HL-60 (cell line): Measurements from ENCODE around the gene SPACA4.

Experiments used
- DNase-seq, 2 experiments: peaks; one replicate each; pipeline ENCODE4 v3.0.0-alpha.2; 2010 to 2020; ENCODE audit warnings: low read depth in 1 of 2, low spot score in 1 of 2
- H3K27ac ChIP-seq: fragments of 250-450 bp; sonication (Bioruptor Pico); replicated peaks from 2 replicates; pipeline ENCODE4 v1.5.1; 2020; ENCODE audit warnings: mild to moderate bottlenecking, moderate library complexity
- H3K27me3 ChIP-seq: fragments of 250-450 bp; sonication (Bioruptor Pico); 2 replicates; pipeline ENCODE4 v1.5.1; 2021; ENCODE audit warnings: mild to moderate bottlenecking, moderate library complexity; ENCODE audit not compliant: insufficient read depth, poor library complexity, severe bottlenecking
- H3K4me3 ChIP-seq: replicated peaks from 2 replicates; pipeline ENCODE4 v1.5.1; 2011; ENCODE audit warnings: mild to moderate bottlenecking, control low read depth, low read length; ENCODE audit not compliant: insufficient read depth
- GABPA ChIP-seq: IDR thresholded peaks from 2 replicates; pipeline ENCODE4 v1.6.1; 2012; ENCODE audit warnings: low read depth
- POLR2AphosphoS5 ChIP-seq: IDR thresholded peaks from 2 replicates; pipeline ENCODE4 v1.6.1; 2012; ENCODE audit warnings: low read depth
- SPI1 ChIP-seq: IDR thresholded peaks from 2 replicates; pipeline ENCODE4 v1.6.1; 2012; ENCODE audit warnings: low read depth, mild to moderate bottlenecking, borderline replicate concordance
- TF ChIP-seq, protein P1 (sequence below): IDR thresholded peaks from 2 replicates; pipeline ENCODE4 v1.6.1; 2012; ENCODE audit warnings: low read depth; ENCODE audit not compliant: insufficient replicate concordance
- TF ChIP-seq, protein P2 (sequence below): IDR thresholded peaks from one replicate; pipeline ENCODE4 v1.5.1; 2011; ENCODE audit warnings: low read length, control low read depth, inconsistent platforms; ENCODE audit not compliant: insufficient read depth

Gene SPACA4

DNA sequence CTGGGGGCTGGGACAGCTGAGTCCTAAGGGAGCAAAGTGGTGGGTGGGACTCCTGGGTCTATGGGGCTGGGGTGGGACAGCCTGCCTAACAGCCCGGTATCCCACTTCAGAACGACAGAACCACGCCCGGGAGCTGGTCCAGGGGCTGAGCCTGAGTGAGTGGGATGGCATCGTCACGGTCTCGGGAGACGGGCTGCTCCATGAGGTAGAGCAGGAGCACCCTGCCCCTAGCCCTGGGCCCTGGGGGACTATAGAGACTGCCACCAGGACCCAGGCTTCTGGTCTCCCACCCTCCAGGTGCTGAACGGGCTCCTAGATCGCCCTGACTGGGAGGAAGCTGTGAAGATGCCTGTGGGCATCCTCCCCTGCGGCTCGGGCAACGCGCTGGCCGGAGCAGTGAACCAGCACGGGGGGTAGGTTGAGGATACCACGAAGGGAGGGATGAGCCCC, 21.3 kb downstream of the SPACA4 start:
- Histone ChIP-seq H3K4me3 (no peak overlapping the region), H3K27ac (no peak overlapping the region), H3K27me3 (no peaks in the 10 kb centered on the region)
- no peak for DNase-seq
- TF ChIP-seq POLR2AphosphoS5: 0 out of 2 replicates have a peak, but pooled peaks have one; percentile 1
- TF ChIP-seq, protein P1, sequence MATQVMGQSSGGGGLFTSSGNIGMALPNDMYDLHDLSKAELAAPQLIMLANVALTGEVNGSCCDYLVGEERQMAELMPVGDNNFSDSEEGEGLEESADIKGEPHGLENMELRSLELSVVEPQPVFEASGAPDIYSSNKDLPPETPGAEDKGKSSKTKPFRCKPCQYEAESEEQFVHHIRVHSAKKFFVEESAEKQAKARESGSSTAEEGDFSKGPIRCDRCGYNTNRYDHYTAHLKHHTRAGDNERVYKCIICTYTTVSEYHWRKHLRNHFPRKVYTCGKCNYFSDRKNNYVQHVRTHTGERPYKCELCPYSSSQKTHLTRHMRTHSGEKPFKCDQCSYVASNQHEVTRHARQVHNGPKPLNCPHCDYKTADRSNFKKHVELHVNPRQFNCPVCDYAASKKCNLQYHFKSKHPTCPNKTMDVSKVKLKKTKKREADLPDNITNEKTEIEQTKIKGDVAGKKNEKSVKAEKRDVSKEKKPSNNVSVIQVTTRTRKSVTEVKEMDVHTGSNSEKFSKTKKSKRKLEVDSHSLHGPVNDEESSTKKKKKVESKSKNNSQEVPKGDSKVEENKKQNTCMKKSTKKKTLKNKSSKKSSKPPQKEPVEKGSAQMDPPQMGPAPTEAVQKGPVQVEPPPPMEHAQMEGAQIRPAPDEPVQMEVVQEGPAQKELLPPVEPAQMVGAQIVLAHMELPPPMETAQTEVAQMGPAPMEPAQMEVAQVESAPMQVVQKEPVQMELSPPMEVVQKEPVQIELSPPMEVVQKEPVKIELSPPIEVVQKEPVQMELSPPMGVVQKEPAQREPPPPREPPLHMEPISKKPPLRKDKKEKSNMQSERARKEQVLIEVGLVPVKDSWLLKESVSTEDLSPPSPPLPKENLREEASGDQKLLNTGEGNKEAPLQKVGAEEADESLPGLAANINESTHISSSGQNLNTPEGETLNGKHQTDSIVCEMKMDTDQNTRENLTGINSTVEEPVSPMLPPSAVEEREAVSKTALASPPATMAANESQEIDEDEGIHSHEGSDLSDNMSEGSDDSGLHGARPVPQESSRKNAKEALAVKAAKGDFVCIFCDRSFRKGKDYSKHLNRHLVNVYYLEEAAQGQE: no peak

DNA sequence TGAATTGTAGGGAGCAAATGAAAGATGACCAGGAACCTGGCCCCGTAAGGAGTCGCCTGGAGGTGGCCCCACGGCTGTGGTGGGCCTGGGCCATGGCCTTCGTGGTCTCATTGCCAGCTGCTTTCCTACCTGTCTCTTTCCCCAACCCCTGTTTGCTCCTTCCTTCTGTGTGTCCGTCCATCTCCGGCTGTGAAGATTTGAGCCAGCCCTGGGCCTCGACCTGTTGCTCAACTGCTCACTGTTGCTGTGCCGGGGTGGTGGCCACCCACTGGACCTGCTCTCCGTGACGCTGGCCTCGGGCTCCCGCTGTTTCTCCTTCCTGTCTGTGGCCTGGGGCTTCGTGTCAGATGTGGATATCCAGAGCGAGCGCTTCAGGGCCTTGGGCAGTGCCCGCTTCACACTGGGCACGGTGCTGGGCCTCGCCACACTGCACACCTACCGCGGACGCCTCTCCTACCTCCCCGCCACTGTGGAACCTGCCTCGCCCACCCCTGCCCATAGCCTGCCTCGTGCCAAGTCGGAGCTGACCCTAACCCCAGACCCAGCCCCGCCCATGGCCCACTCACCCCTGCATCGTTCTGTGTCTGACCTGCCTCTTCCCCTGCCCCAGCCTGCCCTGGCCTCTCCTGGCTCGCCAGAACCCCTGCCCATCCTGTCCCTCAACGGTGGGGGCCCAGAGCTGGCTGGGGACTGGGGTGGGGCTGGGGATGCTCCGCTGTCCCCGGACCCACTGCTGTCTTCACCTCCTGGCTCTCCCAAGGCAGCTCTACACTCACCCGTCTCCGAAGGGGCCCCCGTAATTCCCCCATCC, 22.1 kb downstream of the SPACA4 start:
- no peak for DNase-seq
- TF ChIP-seq SPI1: no peak
- TF ChIP-seq GABPA: no peak
- TF ChIP-seq, protein P2, sequence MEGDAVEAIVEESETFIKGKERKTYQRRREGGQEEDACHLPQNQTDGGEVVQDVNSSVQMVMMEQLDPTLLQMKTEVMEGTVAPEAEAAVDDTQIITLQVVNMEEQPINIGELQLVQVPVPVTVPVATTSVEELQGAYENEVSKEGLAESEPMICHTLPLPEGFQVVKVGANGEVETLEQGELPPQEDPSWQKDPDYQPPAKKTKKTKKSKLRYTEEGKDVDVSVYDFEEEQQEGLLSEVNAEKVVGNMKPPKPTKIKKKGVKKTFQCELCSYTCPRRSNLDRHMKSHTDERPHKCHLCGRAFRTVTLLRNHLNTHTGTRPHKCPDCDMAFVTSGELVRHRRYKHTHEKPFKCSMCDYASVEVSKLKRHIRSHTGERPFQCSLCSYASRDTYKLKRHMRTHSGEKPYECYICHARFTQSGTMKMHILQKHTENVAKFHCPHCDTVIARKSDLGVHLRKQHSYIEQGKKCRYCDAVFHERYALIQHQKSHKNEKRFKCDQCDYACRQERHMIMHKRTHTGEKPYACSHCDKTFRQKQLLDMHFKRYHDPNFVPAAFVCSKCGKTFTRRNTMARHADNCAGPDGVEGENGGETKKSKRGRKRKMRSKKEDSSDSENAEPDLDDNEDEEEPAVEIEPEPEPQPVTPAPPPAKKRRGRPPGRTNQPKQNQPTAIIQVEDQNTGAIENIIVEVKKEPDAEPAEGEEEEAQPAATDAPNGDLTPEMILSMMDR: no peak
- TF ChIP-seq, protein P1: no peak
- no peak for TF ChIP-seq POLR2AphosphoS5
- H3K27ac ChIP-seq: no peak overlapping the region
- no peak overlapping the region for H3K4me3 ChIP-seq
- no peaks in the 10 kb centered on the region for H3K27me3 ChIP-seq

DNA sequence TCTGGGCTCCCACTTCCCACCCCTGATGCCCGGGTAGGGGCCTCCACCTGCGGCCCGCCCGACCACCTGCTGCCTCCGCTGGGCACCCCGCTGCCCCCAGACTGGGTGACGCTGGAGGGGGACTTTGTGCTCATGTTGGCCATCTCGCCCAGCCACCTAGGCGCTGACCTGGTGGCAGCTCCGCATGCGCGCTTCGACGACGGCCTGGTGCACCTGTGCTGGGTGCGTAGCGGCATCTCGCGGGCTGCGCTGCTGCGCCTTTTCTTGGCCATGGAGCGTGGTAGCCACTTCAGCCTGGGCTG, 22.7 kb downstream of the SPACA4 start:
- no peaks in the 10 kb centered on the region for H3K27me3 ChIP-seq
- no peak for DNase-seq
- TF ChIP-seq, protein P2: no peak
- TF ChIP-seq POLR2AphosphoS5 (no peak), SPI1 (no peak), GABPA (no peak)
- TF ChIP-seq, protein P1: no peak

More for the DNA sequence above, 22.7 kb downstream of the SPACA4 start:
- no peak overlapping the region for H3K27ac ChIP-seq
- no peak overlapping the region for H3K4me3 ChIP-seq
